ENCODE data around the gene SPATA12.

Gene SPATA12

DNA sequence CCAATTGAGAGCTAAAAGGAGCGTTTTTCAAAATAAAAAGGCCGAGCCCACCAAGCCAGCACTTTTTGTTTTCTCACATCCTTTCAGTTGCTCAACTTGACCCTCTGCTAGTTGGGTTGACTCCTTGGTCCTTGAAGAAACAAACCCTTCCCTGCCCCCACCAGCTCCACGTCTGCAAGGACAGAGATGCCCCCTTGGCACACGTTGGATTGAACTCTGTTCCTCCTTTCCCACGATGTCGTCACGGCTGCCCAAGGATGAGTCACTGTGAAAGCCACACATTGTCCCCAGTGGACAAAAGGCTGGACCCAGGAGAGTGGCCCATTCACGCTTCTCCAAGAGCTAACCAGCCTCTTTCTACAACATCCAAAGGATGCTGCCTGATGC, 43.0 kb upstream of the SPATA12 start:
- TF ChIP-seq EP300 (IDR thresholded peaks at IDR 0.05; ENCODE audit: borderline replicate concordance) (no peak), YY1 (IDR thresholded peaks at IDR 0.05; ENCODE audit: low read depth) (no peak), ZBTB7A (IDR thresholded peaks at IDR 0.05; ENCODE audit: low read depth) (no peak), RAD21 (IDR thresholded peaks at IDR 0.05; ENCODE audit: low read depth) (no peak), CEBPB (IDR thresholded peaks at IDR 0.05) (no peak), REST (IDR thresholded peaks at IDR 0.05; ENCODE audit: low read depth) (no peak), EGR1 (IDR thresholded peaks at IDR 0.05) (no peak), USF1 (IDR thresholded peaks at IDR 0.05) (no peak), TEAD4 (IDR thresholded peaks at IDR 0.05) (no peak), CREB1 (IDR thresholded peaks at IDR 0.05; ENCODE audit: low read depth) (no peak), TCF12 (IDR thresholded peaks at IDR 0.05; ENCODE audit: low read depth) (no peak), FOXM1 (IDR thresholded peaks at IDR 0.05; ENCODE audit: borderline replicate concordance, low read depth) (no peak), TAF1 (IDR thresholded peaks at IDR 0.05; ENCODE audit: low read depth) (no peak), NFIC (IDR thresholded peaks at IDR 0.05) (no peak)
- TF ChIP-seq, protein P1, sequence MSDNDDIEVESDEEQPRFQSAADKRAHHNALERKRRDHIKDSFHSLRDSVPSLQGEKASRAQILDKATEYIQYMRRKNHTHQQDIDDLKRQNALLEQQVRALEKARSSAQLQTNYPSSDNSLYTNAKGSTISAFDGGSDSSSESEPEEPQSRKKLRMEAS (IDR thresholded peaks at IDR 0.05), result no peak

- TF ChIP-seq REST (IDR thresholded peaks at IDR 0.05; ENCODE audit: low read depth) (no peak), EP300 (IDR thresholded peaks at IDR 0.05; ENCODE audit: borderline replicate concordance) (no peak)
Observed at GRCh38 chr3:57018246-57018645, 42.2 kb upstream of the SPATA12 start.

DNA sequence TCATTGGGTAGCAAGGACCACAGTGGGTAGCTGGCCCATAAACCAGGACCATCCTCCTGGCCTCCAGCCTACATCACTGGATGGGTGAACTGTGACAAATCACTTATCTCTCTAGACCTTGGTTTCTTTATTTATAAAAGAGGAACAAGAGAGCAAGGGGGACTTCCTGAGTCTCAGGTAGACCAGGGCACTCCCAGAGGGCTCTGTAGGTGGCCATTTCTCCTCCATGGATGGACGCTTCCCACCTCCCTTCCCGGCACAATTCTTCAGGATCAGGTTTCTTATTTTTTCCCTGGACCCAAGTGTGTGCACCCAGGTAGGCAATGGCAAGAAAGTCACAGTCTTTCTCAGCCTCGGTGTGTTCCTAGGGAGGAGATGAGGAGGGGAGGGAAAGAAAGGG, 41.4 kb upstream of the SPATA12 start:
- no peak for TF ChIP-seq TAF1 (IDR thresholded peaks at IDR 0.05; ENCODE audit: low read depth)
- TF ChIP-seq REST (IDR thresholded peaks at IDR 0.05; ENCODE audit: low read depth), result no peak
- peak; percentile 61; the same call in 1 of the 2 replicates for TF ChIP-seq FOXM1 (IDR thresholded peaks at IDR 0.05; ENCODE audit: borderline replicate concordance, low read depth)
- TF ChIP-seq, protein P1 (IDR thresholded peaks at IDR 0.05), result no peak
- TF ChIP-seq RAD21 (IDR thresholded peaks at IDR 0.05; ENCODE audit: low read depth), result peak; percentile 20; the same call in 1 of the 2 replicates
- TF ChIP-seq NFIC (IDR thresholded peaks at IDR 0.05), result peak; percentile 67
- no peak for TF ChIP-seq TEAD4 (IDR thresholded peaks at IDR 0.05)
- no peak for TF ChIP-seq ZBTB7A (IDR thresholded peaks at IDR 0.05; ENCODE audit: low read depth)
- TF ChIP-seq YY1 (IDR thresholded peaks at IDR 0.05; ENCODE audit: low read depth), result no peak
- TF ChIP-seq EP300 (IDR thresholded peaks at IDR 0.05; ENCODE audit: borderline replicate concordance), result peak; percentile 67; the same call in 1 of the 2 replicates

DNA sequence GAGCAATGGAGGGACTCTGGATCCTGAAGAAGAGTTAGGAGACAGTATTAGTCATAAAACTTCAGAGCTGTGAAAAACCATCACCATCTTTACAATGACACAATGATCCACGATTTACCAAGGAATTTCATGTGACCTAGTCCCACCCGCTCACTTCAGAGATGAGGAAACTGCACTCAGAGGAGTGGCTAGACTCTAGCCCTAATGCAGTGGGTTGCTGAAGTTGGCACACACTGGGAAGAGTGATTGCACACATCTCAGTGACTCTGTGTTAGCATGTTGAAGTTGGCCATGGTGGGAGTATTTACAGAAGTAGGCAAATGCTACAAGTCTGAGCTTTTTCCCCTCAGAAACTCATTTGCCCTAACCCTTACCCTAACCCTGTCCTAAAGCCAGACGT, 35.2 kb upstream of the SPATA12 start:
- TF ChIP-seq TEAD4 (IDR thresholded peaks at IDR 0.05) (no peak), CREB1 (IDR thresholded peaks at IDR 0.05; ENCODE audit: low read depth) (no peak), RAD21 (IDR thresholded peaks at IDR 0.05; ENCODE audit: low read depth) (no peak), ZBTB7A (IDR thresholded peaks at IDR 0.05; ENCODE audit: low read depth) (no peak), REST (IDR thresholded peaks at IDR 0.05; ENCODE audit: low read depth) (no peak), YY1 (IDR thresholded peaks at IDR 0.05; ENCODE audit: low read depth) (no peak), EGR1 (IDR thresholded peaks at IDR 0.05) (no peak), NFIC (IDR thresholded peaks at IDR 0.05) (no peak)
- TF ChIP-seq, protein P1 (IDR thresholded peaks at IDR 0.05), result no peak

Data from Ishikawa (cell line).